Activated gamma-delta T cell (primary cell): ENCODE measurements around the gene SRCAP.

ENCODE experiments used
- DNase-seq: peaks from one replicate; lab custom pipeline; 2025; lab: John Stamatoyannopoulos, UW

SRCAP gene

DNA sequence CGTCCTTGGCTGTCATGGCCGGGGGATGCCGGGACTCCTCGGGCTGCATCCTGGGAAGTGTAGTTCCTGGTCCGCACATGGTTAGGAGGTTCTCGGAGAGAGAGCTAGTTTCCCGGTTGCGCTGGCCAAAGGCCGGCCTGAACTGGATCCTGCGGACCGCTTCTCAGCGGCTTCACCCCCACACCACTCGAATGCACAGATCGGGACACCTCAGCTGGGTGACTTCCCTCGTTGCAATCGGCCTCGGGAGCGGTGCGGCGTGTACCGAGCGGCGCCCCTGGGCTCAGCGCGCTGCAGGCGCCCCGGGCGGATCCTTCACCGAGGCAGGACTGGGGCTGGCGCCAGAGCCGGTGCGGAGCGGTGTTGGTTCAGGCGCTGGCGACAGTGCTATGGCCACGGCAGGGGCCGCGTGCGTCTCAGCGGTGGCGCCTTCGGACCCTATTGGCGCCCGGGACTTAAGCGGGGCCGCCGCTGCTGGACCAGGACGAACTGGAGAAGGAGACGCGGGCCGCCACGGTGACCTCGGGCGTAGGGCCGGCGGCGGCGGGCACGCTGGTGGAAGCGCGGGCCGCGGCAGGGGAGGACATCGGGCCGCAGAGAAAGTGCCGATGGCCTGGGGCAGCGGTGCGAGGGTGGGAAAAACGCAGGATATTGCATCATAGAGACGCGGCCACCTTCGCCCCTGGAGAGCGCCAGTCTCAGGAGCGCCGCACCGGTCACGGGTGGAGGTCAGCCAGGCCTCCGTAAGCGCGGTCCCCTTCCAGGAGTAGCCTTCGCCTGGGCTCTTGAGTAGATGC lies 76.6 kb downstream of the SRCAP start:
- no peak for DNase-seq

DNA sequence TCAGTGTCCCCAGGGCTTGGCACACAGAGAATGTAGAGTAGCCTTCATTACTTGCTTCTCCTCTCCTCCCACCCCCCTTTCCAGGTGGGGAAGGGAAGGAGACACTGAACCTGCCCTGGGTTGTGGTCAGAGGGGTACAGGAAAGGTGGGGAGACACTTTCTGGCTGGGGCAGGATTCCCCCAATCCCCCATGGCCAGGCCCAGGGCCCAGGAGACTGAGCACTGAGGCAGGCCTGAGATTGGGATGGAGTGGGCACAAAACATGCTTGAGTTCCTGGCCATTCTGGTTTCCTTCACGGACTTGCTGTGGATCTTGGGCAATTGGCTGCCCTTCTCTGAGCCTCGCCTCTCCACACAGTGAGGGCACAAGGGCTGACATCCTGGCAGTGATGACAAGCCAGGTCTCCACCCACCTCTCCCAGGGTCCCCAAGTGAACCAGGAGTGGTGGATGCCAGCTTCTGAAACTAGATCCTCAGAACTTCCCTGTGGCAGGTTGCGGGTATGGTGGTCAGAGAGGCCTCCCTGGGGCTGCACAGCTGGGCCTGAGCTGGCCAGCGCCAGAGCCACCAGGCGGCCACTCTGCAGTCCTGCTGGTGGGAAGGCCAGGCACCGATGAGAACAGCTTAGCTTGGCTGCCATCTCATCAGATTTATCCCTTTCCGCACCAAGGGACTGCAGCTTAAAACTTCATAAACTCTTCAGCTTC lies 78.8 kb downstream of the SRCAP start:
- no peak for DNase-seq

DNA sequence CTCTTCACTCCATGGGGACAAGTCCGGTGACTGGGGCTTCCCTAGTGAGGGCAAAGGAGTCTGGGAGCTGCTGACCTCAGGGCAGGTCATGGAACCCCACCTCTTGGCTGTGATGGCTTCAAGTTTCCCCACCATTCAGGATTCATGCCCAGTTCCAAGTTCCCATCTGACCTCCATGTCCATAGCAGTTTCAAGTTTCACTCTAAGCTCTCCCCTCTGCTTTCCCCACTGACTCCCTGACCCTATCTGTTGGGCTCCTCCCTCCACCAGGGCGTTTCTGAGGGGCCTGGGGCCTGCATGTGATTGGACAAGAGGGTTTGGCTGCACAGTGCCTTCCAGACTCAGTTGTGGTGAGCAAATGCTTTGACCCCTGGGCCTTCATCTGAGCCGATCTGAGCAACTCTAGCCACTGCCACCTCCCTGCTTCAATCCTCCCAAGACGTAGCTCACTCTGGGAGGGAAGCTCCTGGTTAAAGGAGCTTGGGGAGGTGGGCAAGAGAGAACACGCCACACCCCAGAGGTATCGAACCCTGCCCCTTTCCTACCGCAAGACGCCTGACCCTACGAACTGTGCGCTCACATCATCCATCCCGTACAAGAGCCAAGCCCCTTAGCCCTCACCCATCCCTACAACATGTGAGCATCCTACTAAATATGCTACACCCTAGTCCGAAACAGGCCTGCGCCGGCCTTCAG lies 79.7 kb downstream of the SRCAP start:
- DNase-seq: no peak

- no peak for DNase-seq
Observed at GRCh38 chr16:30779596-30779995, 80.6 kb downstream of the SRCAP start.

DNA sequence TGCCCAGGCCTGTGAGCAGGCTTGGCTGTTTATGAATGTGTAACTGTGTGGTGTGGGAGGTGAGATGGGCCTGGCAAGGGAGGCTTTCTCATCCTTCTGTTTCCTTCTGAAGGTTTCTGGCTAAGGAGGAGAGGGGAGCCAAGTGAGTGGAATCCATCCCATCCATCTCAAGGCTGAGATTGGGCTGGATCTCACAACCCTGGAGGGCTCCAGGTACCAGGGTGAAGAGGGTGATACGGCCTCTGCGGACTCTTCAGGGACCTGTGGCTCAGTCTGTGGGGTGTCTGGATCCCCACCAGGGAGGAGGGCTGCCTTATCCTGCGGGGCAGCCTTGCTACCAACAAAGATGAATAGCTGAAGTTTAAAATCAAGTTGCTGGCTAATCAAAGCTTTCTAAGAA lies 81.0 kb downstream of the SRCAP start:
- no peak for DNase-seq

DNA sequence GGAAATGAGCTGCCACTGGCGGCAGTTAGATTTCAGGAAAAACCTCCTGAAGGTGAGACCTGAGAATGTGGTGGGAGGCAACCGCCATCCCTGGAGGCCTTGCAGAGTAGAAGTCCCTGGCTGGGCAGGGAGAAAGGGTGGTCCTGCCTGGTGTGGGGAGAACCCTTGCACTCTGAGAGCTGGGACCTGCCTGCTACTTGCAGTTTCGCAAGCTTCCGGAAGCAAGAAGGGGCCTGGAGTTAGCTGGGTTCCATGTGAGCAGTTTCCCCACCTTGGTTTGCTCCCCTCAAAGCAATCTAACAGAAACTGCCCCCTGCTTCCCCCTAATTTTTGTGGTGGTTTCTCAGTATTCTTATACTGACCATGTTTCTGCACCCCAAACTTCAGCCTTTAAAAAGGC lies 81.6 kb downstream of the SRCAP start:
- no peak for DNase-seq

DNA sequence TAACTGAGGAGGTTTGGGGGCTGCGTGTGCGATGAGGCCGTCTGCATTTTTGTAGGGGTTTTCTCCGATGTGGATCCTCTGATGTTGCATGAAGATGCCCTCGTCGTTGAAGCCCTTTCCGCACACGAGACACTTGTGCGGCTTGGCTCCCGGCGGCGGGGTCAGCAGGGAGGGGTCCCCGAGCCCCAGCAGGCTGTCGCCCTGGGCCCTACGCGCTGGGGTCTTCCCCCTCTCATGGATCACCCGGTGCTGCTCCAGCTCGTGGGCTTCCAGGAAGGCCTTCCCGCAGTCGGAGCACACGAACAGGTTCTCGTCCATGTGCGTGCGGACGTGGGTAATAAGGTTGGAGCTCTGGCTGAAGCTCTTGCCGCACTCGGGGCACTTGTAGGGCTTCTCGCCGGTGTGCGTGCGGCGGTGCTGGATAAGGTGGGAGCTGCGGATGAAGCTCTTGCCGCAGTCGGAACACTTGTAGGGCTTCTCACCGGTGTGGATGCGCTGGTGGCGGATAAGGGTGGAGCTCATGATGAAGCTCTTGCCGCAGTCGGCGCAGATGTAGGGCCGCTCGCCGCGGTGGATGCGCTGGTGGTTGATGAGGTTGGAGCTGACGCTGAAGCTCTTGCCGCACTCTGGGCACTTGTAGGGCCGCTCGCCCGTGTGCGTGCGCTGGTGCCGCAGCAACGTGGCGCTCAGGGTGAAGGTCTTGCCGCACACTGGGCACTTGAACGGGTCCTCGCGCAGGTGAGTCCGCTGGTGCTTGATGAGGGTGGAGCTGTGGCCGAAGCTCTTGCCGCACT lies 83.7 kb downstream of the SRCAP start:
- no peak for DNase-seq

DNA sequence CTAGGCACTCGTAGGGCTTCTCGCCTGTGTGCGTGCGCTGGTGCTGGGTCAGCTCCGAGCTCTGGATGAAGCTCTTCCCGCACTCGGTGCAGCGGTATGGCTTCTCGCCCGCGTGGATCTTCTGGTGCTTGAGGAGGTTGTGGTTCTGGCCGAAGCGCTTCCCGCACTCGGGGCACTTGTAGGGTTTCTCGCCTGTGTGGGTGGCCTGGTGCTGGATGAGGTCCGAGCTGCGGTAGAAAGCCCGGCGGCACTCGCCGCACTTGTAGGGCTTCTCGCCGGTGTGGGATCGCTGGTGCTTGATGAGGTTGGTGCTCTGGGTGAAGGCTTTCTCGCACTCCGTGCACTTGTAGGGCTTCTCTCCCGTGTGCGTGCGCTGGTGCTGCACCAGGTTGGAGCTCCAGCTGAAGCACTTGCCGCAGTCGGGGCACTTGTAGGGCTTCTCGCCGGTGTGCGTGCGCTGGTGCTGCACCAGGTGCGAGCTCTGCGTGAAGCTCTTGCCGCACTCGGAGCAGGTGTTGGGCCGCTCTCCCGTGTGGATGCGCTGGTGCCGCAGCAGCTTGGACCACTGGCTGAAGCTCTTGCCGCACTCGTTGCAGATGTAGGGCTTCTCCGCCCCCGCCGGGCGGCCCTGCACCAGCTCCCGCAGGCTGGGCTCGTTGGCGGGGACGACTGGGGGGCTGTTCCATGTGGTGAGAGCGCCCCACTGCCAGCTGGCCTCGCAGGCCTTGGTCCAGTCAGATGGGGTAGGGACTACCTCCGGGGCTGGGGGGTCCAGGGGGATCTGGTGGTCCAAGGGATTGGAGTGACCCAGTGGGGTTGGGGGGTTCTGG lies 84.5 kb downstream of the SRCAP start:
- DNase-seq: no peak

GRCh38 chr16:30784215-30784614 lies 85.2 kb downstream of the SRCAP start:
- no peak for DNase-seq

DNA sequence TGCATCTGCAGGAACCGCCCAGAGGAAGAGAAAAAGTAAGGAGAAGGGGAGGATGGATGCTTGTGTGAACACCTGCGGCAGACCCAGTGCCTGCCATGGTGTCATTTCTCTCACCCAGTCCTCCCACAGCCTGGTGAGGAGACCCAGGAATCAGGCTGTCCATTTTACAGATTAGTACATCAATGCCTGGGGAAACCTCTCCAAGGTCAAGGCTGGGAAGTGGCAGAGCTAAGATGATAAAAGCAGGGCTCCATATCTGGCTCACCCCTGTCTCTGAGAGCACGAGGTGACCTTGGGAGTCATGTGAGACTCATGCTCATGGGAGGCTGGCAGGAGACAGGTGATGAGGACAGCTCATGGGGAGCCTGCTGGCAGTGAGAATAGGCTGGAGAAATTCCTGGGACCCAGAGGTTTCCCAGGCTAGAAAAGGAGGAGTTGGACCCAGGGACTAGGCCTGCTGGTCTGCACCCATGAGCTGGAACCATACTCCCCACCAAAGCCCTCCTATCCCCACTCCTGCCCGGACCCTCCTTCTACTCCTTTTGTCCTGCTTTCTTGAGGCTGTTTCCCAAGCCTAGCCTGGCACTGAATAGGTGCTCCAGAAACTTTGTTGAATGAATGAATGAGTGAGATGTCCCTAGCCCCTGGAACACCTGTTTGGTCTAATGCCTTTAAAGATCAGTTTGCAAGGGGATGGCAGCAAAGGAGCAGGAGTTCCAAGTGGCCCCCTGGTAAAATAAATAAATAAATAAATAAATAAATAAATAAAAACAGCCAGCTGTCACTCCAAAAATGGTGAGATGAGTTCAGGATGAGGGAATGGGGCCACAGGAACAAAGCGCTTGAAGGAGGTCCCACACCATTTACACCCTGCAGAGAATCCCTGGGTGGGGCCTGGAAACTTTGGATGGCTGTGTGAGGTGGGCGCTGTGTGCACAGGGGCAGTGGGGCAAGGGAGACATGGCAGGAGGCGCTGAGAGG lies 86.4 kb downstream of the SRCAP start:
- no peak for DNase-seq

GRCh38 chr16:30786115-30786935 lies 87.4 kb downstream of the SRCAP start:
- no peak for DNase-seq

GRCh38 chr16:30786936-30787612 lies 88.1 kb downstream of the SRCAP start, which contains the start of gene ZNF629:
Gene ZNF629 (minus strand): TSS chr16:30787205. CDS start chr16:30784482, 2,723 bp downstream.
- no peak for DNase-seq

- DNase-seq: no peak
Observed at GRCh38 chr16:30787613-30788378, 88.8 kb downstream of the SRCAP start.
